HG02588 (cell line): ENCODE data around the gene IQCM.

Experiments used
- ATAC-seq: cut with Tn5 transposase; IDR thresholded peaks from one replicate; pipeline ENCODE4 v1.9.1; 2021; ENCODE audit warnings: mild to moderate bottlenecking, moderate library complexity; ENCODE audit not compliant: unreplicated experiment

Gene IQCM

GRCh38 chr4:149815743-149816142 lies at the start of gene IQCM:
IQCM (minus strand) TSS chr4:149815843; CDS start chr4:149742691, 73,152 bp downstream.
- ATAC-seq, result no peak

DNA sequence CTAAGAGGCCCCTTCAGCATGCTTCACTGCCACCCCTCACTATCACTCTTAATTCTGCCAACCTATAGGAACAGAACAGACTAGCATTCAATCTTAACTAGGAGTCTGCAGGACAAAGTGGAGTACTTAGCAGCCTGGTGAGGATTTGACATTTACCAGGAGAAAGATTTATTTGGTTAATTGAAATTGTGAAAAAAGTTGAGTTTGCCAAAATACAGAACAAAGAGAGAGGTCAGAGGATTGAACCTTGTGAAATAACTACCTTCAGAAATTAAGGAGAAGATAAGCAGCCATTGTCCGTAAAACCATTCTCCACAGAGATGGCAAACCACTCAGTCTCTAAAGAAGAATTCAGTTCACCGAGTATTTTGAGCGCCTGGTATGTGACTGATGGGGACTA lies 41.8 kb upstream of the IQCM start:
- ATAC-seq, result no peak

DNA sequence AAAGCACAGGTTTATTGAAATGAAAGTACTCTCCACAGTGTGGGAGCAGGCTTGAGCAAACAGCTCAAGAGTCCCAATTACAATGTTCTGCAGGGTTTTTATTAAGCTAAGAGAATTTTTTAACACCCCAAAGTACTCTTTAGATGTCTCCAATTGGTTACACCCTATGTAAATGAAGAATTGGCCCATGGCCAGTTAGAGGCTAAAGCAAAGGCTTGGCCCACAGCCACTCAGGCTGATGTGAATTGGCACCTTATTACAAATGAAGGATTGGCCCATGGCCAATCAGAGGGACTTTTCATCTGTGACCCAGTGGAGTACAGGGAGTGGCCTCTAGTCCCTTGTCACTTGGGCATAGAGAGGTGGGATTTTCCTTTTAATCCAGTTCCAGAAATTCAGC lies 30.1 kb upstream of the IQCM start:
- no peak for ATAC-seq

- ATAC-seq, result no peak
Measured at GRCh38 chr4:149841686-149842085, 26.0 kb upstream of the IQCM start.

DNA sequence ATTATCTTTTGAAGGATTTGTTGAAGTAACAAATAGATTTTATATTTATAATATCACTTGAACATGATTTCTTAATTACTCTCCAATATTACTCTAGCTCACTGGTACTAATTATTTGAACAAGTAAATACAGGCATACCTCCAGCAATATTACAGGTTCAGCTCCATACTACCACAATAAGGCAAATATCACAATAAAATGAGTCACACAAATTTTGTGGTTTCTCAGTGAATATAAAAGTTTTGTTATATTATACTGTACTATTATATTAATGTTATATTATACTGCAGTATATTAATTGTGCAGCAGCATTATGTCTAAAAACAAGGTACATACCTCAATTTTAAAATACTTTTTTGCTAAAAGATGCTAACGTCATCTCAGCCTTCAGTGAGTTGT lies 22.4 kb upstream of the IQCM start:
- ATAC-seq, result no peak

GRCh38 chr4:149836546-149836945 lies 20.9 kb upstream of the IQCM start:
- ATAC-seq, result no peak

GRCh38 chr4:149835280-149835679 lies 19.6 kb upstream of the IQCM start:
- no peak for ATAC-seq

GRCh38 chr4:149831656-149832208 lies 16.1 kb upstream of the IQCM start:
- ATAC-seq, result no peak

DNA sequence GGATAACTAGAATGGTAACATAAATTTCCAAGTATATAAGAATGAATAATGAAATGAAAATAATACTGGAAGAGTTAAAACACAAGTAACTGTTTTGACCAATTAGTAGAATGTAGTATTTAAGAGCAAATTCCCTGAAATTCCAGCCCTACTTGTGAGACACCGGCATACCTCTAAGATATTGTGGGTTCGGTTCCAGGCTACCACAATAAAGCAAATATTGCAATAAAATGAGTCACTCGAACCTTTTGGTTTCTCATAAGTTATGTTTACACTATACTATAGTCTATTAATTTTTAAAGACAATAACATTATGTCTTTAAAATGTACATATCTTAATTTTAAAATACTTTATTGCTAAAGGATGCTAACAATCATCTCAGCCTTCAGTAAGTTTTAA lies 15.2 kb upstream of the IQCM start:
- ATAC-seq, result no peak

- ATAC-seq, result no peak
Measured at GRCh38 chr4:149825336-149825735, 9.7 kb upstream of the IQCM start.

DNA sequence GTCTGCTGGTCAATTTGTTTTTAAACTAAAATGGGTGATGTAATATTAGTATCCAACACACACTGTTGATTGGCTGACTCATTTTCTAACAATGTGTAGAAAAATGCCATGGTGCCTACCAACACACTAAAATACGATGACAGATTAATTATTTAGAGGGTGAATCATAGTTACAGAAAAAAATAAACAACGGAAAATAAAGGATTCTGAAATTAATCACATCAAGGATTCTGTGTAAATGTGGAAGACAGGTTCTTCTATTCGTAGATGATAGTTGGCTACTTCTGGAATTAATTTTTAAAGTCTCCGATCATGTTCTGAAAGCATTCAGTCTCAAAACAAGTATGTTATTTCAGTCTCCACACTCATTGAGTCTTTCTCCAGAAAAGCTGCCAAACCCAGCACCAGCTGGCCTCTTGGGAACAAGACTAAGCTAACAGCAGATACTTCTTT lies 8.2 kb upstream of the IQCM start:
- no peak for ATAC-seq

- ATAC-seq, result no peak
Measured at GRCh38 chr4:149801416-149801815, 14.2 kb downstream of the IQCM start.

- ATAC-seq, result no peak
Measured at GRCh38 chr4:149799546-149799945, 16.1 kb downstream of the IQCM start.

- ATAC-seq, result no peak
Measured at GRCh38 chr4:149796381-149796780, 19.3 kb downstream of the IQCM start.

DNA sequence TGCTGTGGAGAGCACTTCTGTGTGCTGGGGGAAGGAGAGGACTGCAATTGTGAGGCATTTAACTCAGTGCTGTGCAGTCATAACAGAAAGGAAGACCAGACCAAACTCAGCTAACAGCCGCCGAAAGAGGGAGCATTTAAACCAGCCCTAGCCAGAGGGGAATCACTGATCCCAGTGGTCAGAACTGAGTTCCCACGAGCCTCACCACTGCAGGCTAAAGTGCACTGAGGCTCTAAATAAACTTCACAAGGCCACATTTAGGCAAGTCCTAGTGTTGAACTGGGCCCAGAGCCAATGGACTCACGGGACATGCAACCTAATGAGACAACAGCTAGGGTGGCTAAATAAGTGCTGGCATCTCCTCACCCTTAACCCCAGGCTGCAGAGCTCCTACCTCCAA lies 20.4 kb downstream of the IQCM start:
- no peak for ATAC-seq

DNA sequence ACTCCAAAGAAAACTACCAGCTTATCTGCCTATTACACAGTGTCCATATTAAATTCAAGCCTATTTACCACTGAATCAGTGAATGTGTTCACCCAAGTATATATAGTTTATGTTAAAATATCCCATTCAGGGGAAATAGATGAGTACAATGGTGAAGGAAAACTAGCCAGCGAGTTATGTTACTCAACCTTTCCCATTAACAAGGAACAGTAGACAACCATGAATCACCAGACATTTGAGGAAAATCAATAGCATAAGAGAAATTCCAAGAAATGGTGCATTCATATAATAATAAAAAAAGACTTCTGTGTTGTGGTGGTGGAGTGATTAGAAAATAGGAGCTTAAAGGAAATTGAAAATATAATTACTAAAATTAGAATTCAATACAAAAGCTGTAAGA lies 21.3 kb downstream of the IQCM start:
- no peak for ATAC-seq

GRCh38 chr4:149793459-149793858 lies 22.2 kb downstream of the IQCM start:
- no peak for ATAC-seq

- ATAC-seq, result no peak
Measured at GRCh38 chr4:149791851-149792250, 23.8 kb downstream of the IQCM start.

- no peak for ATAC-seq
Measured at GRCh38 chr4:149790172-149790907, 25.3 kb downstream of the IQCM start.

- no peak for ATAC-seq
Measured at GRCh38 chr4:149788300-149788699, 27.3 kb downstream of the IQCM start.

DNA sequence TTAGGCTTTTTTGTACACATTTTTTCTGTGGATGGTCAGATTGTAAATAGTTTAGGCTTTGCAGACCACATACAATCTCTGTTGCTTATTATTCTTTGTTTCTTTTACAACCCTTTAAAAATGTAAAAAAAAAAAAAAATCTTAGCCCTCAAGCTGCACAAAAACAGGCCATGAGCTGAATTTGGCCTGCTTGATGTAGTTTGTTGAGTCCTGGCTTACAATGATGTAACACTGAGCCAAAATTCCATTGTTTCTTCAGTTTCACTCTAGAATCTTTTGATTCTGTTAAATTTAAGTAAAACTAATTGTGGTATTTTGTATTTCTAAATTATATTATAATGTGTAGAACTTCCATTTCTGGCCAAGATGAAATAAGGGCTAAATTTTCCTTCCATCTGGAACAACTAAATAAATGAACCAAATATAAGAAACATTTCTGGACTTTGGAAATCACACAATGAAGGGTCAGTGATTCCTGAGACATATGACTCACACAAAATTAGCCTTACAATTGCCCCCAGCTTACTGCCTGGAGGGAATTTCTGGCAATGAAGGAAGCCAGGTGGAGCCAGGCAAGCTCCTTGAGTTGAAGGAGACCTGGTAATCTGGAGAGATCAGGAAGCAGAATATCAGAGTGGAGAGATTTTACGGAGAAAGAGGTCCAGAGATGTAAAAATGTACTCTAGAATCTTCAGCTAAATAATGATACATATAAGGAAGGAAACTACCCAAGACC lies 29.8 kb downstream of the IQCM start:
- no peak for ATAC-seq

- ATAC-seq, result no peak
Measured at GRCh38 chr4:149784018-149784417, 31.6 kb downstream of the IQCM start.
